WTC11 (cell line): ENCODE results near the gene SMAD9. TPM values are rescaled to one million over a fixed set of nuclear protein-coding genes. Genes with fewer than 3 reads are reported as not detected.

Experiments
- ATAC-seq: fragments of 200-7000 bp; cut with Tn5 transposase; 2 replicates; pipeline ENCODE4 v1.10.0; 2021; ENCODE audit warnings: mild to moderate bottlenecking, moderate library complexity
- CTCF ChIA-PET: fragments of 300-600 bp; sonication (Branson Sonifier 250); formaldehyde crosslinking; loops from one replicate; lab custom pipeline; 2021; ENCODE audit warnings: antibody characterized with exemption; lab: Charles Lee
- POLR2A ChIA-PET: fragments of 350-600 bp; sonication (Branson Sonifier 250); formaldehyde crosslinking; loops from one replicate; lab custom pipeline; 2021; ENCODE audit warnings: antibody characterized with exemption; lab: Charles Lee
- DNase-seq: peaks from one replicate; pipeline ENCODE4 v3.0.0; 2021; ENCODE audit warnings: low spot score
- H3K27ac Mint-ChIP-seq: 2 replicates; pipeline ENCODE4 v1.8.0; 2021; ENCODE audit warnings: mixed read lengths
- H3K27me3 Mint-ChIP-seq: 2 replicates; pipeline ENCODE4 v1.8.0; 2021; ENCODE audit warnings: low read depth, mild to moderate bottlenecking, moderate library complexity, mixed read lengths
- H3K36me3 Mint-ChIP-seq: 2 replicates; pipeline ENCODE4 v1.8.0; 2021; ENCODE audit warnings: mixed read lengths
- H3K4me1 Mint-ChIP-seq: 2 replicates; pipeline ENCODE4 v1.8.0; 2022; ENCODE audit warnings: mixed read lengths
- H3K4me3 Mint-ChIP-seq: 2 replicates; pipeline ENCODE4 v1.8.0; 2021; ENCODE audit warnings: mild to moderate bottlenecking, moderate library complexity, mixed read lengths
- H3K9me3 Mint-ChIP-seq: 2 replicates; pipeline ENCODE4 v1.8.0; 2021; ENCODE audit warnings: mixed read lengths
- CREM ChIP-seq: sonication (generic); formaldehyde crosslinking; IDR thresholded peaks from 2 replicates; pipeline ENCODE4 v1.8.1; 2022; ENCODE audit warnings: mild to moderate bottlenecking, missing genetic modification reagents, moderate library complexity
- ERG ChIP-seq: fragments of 250-450 bp; sonication (Bioruptor Pico); IDR thresholded peaks from 2 replicates; pipeline ENCODE4 v1.8.0; 2021; ENCODE audit warnings: mild to moderate bottlenecking
- ETV6 ChIP-seq: sonication (generic); formaldehyde crosslinking; IDR thresholded peaks from 2 replicates; pipeline ENCODE4 v1.8.1; 2022; ENCODE audit warnings: mild to moderate bottlenecking, missing genetic modification reagents
- FOXJ3 ChIP-seq: sonication (generic); formaldehyde crosslinking; IDR thresholded peaks from 2 replicates; pipeline ENCODE4 v1.9.0; 2021; ENCODE audit warnings: missing genetic modification reagents, mild to moderate bottlenecking, borderline replicate concordance
- GABPB1 ChIP-seq: sonication (generic); formaldehyde crosslinking; IDR thresholded peaks from 2 replicates; pipeline ENCODE4 v1.8.1; 2023; ENCODE audit warnings: mild to moderate bottlenecking, missing genetic modification reagents
- GRHL2 ChIP-seq: fragments of 250-450 bp; sonication (Bioruptor Pico); IDR thresholded peaks from 2 replicates; pipeline ENCODE4 v1.8.0; 2022; ENCODE audit warnings: mild to moderate bottlenecking, moderate library complexity; ENCODE audit not compliant: insufficient replicate concordance, severe bottlenecking
- HMGXB4 ChIP-seq: sonication (generic); formaldehyde crosslinking; IDR thresholded peaks from 2 replicates; pipeline ENCODE4 v1.8.1; 2023; ENCODE audit warnings: mild to moderate bottlenecking, moderate library complexity, missing genetic modification reagents
- JAZF1 ChIP-seq: fragments of 250-450 bp; sonication (Bioruptor Pico); IDR thresholded peaks from 2 replicates; pipeline ENCODE4 v1.9.0; 2021; ENCODE audit warnings: moderate library complexity, mild to moderate bottlenecking, inconsistent platforms
- JUN ChIP-seq: sonication (generic); formaldehyde crosslinking; IDR thresholded peaks from 2 replicates; pipeline ENCODE4 v1.8.0; 2023; ENCODE audit warnings: mild to moderate bottlenecking, missing genetic modification reagents
- NFE2L1 ChIP-seq: sonication (generic); formaldehyde crosslinking; IDR thresholded peaks from 2 replicates; pipeline ENCODE4 v1.8.1; 2023; ENCODE audit warnings: missing genetic modification reagents
- NR2C2 ChIP-seq: sonication (generic); formaldehyde crosslinking; IDR thresholded peaks from 2 replicates; pipeline ENCODE4 v1.8.0; 2022; ENCODE audit warnings: mild to moderate bottlenecking, missing genetic modification reagents
- OVOL2 ChIP-seq: fragments of 250-450 bp; sonication (Bioruptor Pico); IDR thresholded peaks from 2 replicates; pipeline ENCODE4 v1.9.0; 2021; ENCODE audit warnings: mild to moderate bottlenecking, borderline replicate concordance
- PRRX2 ChIP-seq: fragments of 250-450 bp; sonication (Bioruptor Pico); IDR thresholded peaks from 2 replicates; pipeline ENCODE4 v1.8.0; 2021; ENCODE audit warnings: mild to moderate bottlenecking
- TP53 ChIP-seq: sonication (generic); formaldehyde crosslinking; IDR thresholded peaks from 2 replicates; pipeline ENCODE4 v1.8.1; 2023; ENCODE audit warnings: mild to moderate bottlenecking, missing genetic modification reagents
- ZNF263 ChIP-seq: sonication (generic); formaldehyde crosslinking; IDR thresholded peaks from 2 replicates; pipeline ENCODE4 v1.8.1; 2022; ENCODE audit warnings: low read depth, mild to moderate bottlenecking, moderate library complexity, missing genetic modification reagents
- ZNF416 ChIP-seq: fragments of 250-450 bp; sonication (Bioruptor Pico); IDR thresholded peaks from 2 replicates; pipeline ENCODE4 v1.9.0; 2021; ENCODE audit warnings: mild to moderate bottlenecking, inconsistent platforms
- ZNF423 ChIP-seq: fragments of 250-450 bp; sonication (Bioruptor Pico); IDR thresholded peaks from 2 replicates; pipeline ENCODE4 v2.1.2; 2022; ENCODE audit warnings: mild to moderate bottlenecking, moderate library complexity
- total RNA-seq: library from RNA; stranded (reverse); gene quantifications from 3 replicates; pipeline ENCODE4 v1.2.3, GENCODE V29; 2021
- TF ChIP-seq, protein P1 (sequence below): sonication (generic); formaldehyde crosslinking; IDR thresholded peaks from 2 replicates; pipeline ENCODE4 v1.8.1; 2022; ENCODE audit warnings: mild to moderate bottlenecking, missing genetic modification reagents, moderate library complexity, borderline replicate concordance
- TF ChIP-seq, protein P2 (sequence below): fragments of 250-450 bp; sonication (Bioruptor Pico); conservative IDR thresholded peaks from 2 replicates; pipeline ENCODE4 v1.9.0; 2021; ENCODE audit warnings: mild to moderate bottlenecking
- TF ChIP-seq, protein P3 (sequence below): sonication (generic); formaldehyde crosslinking; IDR thresholded peaks from 2 replicates; pipeline ENCODE4 v1.8.0; 2022; ENCODE audit warnings: mild to moderate bottlenecking, missing genetic modification reagents
- TF ChIP-seq, protein P4 (sequence below): sonication (generic); formaldehyde crosslinking; IDR thresholded peaks from 2 replicates; pipeline ENCODE4 v1.8.1; 2022; ENCODE audit warnings: low read depth, mild to moderate bottlenecking, moderate library complexity, missing genetic modification reagents, borderline replicate concordance
- TF ChIP-seq, protein P5 (sequence below): sonication (generic); formaldehyde crosslinking; IDR thresholded peaks from 2 replicates; pipeline ENCODE4 v1.8.0; 2023; ENCODE audit warnings: missing genetic modification reagents

The SMAD9 gene
- total RNA-seq, 1 experiment from 2014 or later = 1.2 TPM

- TF ChIP-seq, protein P1, sequence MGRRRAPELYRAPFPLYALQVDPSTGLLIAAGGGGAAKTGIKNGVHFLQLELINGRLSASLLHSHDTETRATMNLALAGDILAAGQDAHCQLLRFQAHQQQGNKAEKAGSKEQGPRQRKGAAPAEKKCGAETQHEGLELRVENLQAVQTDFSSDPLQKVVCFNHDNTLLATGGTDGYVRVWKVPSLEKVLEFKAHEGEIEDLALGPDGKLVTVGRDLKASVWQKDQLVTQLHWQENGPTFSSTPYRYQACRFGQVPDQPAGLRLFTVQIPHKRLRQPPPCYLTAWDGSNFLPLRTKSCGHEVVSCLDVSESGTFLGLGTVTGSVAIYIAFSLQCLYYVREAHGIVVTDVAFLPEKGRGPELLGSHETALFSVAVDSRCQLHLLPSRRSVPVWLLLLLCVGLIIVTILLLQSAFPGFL = no peak
- no peak for TF ChIP-seq GRHL2 (CRISPR knock-in tag)
These were observed 54.8 kb downstream of the SMAD9 start (continued) for GRCh38 chr13:36865265-36865664.

- H3K4me1 Mint-ChIP-seq = peaks cover 14% of the 10 kb centered on the region
- no peaks in the 10 kb centered on the region for H3K36me3 Mint-ChIP-seq
- H3K27me3 Mint-ChIP-seq = no peaks in the 10 kb centered on the region
- no peaks in the 10 kb centered on the region for H3K9me3 Mint-ChIP-seq
- POLR2A ChIA-PET = no interaction called here
- H3K4me3 Mint-ChIP-seq = no peak overlapping the region
- DNase-seq (no peak), ATAC-seq (no peak)
- no peak for TF ChIP-seq NFE2L1 (CRISPR knock-in tag)
- no peak for TF ChIP-seq JAZF1
- TF ChIP-seq ERG (CRISPR knock-in tag) = no peak
- TF ChIP-seq TP53 (CRISPR knock-in tag) = no peak
- TF ChIP-seq, protein P2, sequence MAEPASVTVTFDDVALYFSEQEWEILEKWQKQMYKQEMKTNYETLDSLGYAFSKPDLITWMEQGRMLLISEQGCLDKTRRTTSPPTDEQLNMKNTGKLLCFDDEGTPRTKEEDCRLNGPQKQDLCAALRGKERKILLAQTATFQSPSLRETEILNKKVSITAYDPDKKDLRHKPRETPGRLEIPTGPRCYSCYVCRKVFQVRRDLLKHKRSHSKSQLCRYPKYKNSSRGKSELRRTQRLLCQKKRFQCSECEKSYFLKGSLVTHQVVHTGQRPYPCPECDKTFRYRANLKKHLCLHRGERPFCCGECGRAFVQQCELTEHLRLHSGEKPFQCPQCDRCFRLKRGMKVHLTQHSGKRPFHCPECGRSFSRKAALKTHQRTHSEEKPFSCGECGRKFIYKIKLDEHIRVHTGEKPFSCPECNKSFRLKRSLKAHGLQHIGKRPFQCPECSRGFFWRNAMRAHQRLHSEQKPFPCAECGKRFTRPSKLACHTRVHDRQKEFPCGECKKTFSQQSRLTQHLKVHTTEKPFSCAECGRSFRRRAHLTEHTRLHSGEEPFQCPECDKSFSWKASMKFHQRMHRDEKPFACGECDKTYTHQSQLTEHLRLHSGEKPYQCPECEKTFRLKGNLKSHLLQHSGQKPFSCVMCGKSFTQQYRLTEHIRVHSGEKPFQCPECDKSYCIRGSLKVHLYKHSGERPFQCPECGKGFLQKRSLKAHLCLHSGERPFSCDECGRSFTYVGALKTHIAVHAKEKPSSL = no peak
- TF ChIP-seq HMGXB4 (CRISPR knock-in tag) = no peak
- TF ChIP-seq CREM (CRISPR knock-in tag) = no peak
- no peak overlapping the region for H3K27ac Mint-ChIP-seq
- CTCF ChIA-PET = no interaction called here
These were observed 57.3 kb downstream of the SMAD9 start for GRCh38 chr13:36862722-36863121.

DNA sequence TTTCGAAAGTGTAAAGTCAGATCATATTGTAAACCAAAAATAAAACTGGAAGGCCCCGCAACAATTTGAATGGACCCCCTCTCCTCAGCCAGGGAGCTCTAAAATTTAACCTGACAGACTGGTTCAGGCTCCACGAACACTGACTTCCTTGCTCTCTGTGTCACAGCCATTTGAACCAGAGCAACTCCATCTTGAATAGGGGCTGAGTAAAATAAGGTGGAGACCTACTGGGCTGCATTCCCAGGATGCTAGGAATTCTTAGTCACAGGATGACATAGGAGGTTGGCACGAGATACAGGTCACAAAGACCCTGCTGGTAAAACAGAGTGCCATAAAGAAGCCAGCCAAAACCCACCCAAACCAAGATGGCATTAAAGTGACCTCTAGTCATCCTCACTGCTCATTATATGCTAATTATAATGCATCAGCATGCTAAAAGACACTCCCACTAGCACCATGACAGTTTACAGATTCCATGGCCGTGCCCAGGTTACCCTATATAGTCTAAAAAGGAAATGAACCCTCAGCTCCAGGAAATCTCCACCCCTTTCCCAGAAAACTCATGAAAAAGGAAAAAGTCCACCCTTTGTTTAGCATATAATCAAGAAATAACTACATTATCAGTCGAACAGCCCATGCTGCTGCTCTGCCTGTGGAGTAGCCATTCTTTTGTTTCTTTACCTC lies 57.9 kb downstream of the SMAD9 start:
- no peak for DNase-seq
- H3K27ac Mint-ChIP-seq = no peak overlapping the region
- no peaks in the 10 kb centered on the region for H3K9me3 Mint-ChIP-seq
- ChIA-PET CTCF (no interaction called here), POLR2A (no interaction called here)
- peaks cover 8% of the 10 kb centered on the region for H3K4me1 Mint-ChIP-seq
- no peaks in the 10 kb centered on the region for H3K36me3 Mint-ChIP-seq
- no peak overlapping the region for H3K4me3 Mint-ChIP-seq
- TF ChIP-seq PRRX2 = no peak
- TF ChIP-seq, protein P3, sequence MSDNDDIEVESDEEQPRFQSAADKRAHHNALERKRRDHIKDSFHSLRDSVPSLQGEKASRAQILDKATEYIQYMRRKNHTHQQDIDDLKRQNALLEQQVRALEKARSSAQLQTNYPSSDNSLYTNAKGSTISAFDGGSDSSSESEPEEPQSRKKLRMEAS (CRISPR knock-in tag) = no peak
- no peak for TF ChIP-seq GABPB1
- TF ChIP-seq ZNF423 (CRISPR knock-in tag) = no peak
- no peak for TF ChIP-seq NFE2L1 (CRISPR knock-in tag)
- TF ChIP-seq JUN (CRISPR knock-in tag) = no peak
- no peak for TF ChIP-seq ETV6
- TF ChIP-seq, protein P4, sequence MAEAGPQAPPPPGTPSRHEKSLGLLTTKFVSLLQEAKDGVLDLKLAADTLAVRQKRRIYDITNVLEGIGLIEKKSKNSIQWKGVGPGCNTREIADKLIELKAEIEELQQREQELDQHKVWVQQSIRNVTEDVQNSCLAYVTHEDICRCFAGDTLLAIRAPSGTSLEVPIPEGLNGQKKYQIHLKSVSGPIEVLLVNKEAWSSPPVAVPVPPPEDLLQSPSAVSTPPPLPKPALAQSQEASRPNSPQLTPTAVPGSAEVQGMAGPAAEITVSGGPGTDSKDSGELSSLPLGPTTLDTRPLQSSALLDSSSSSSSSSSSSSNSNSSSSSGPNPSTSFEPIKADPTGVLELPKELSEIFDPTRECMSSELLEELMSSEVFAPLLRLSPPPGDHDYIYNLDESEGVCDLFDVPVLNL (CRISPR knock-in tag) = no peak
- no peak for TF ChIP-seq FOXJ3 (CRISPR knock-in tag)
- no peak for TF ChIP-seq ZNF416 (CRISPR knock-in tag)
- TF ChIP-seq ZNF263 (CRISPR knock-in tag) = no peak
- TF ChIP-seq GRHL2 (CRISPR knock-in tag) = no peak
- no peak for TF ChIP-seq OVOL2 (CRISPR knock-in tag)
- TF ChIP-seq, protein P2 = no peak
- TF ChIP-seq, protein P5, sequence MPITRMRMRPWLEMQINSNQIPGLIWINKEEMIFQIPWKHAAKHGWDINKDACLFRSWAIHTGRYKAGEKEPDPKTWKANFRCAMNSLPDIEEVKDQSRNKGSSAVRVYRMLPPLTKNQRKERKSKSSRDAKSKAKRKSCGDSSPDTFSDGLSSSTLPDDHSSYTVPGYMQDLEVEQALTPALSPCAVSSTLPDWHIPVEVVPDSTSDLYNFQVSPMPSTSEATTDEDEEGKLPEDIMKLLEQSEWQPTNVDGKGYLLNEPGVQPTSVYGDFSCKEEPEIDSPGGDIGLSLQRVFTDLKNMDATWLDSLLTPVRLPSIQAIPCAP = no peak
- TF ChIP-seq NR2C2 (CRISPR knock-in tag) = no peak
- H3K27me3 Mint-ChIP-seq = no peaks in the 10 kb centered on the region
- no peak for ATAC-seq
